Suprapubic skin (tissue), 4 donors: ENCODE results near the gene DAP. TPM values are rescaled to one million over a fixed set of nuclear protein-coding genes. Genes with fewer than 3 reads are reported as not detected.

Source experiments
- DNase-seq, 2 donors: peaks; one replicate each; pipeline ENCODE4 v3.0.0-alpha.2; 2019; ENCODE audit warnings: low spot score in 2 of 2
- H3K27ac ChIP-seq: fragments of 200-600 bp; sonication (generic); one replicate; pipeline ENCODE4 v1.5.1; 2019
- H3K27me3 ChIP-seq: fragments of 200-600 bp; sonication (generic); one replicate; pipeline ENCODE4 v1.5.1; 2019
- H3K36me3 ChIP-seq: fragments of 200-600 bp; sonication (generic); one replicate; pipeline ENCODE4 v1.5.1; 2019
- H3K4me1 ChIP-seq: fragments of 200-600 bp; sonication (generic); one replicate; pipeline ENCODE4 v1.5.1; 2019
- H3K4me3 ChIP-seq: fragments of 200-600 bp; sonication (generic); one replicate; pipeline ENCODE4 v1.5.1; 2019; ENCODE audit warnings: mild to moderate bottlenecking
- H3K9me3 ChIP-seq: fragments of 200-600 bp; sonication (generic); one replicate; pipeline ENCODE4 v1.5.1; 2019
- EP300 ChIP-seq: sonication (generic); formaldehyde crosslinking; IDR thresholded peaks from one replicate; pipeline ENCODE4 v1.6.1; 2017; ENCODE audit warnings: antibody characterized with exemption
- POLR2A ChIP-seq, 2 donors: fragments of 450-650 bp; IDR thresholded peaks; one replicate each; pipeline ENCODE4 v1.6.1; 2017; ENCODE audit warnings: antibody characterized with exemption in 2 of 2, mild to moderate bottlenecking in 2 of 2, moderate library complexity in 2 of 2
- POLR2AphosphoS5 ChIP-seq, 3 donors: sonication (generic); formaldehyde crosslinking; IDR thresholded peaks; one replicate each; pipeline ENCODE4 v1.6.1; 2017; ENCODE audit warnings: antibody characterized with exemption in 3 of 3
- WGBS: methylation state at CpG from one replicate; pipeline ENCODE4 v1.1.5; 2018; 5-methylcytosine and 5-hydroxymethylcytosine counted together
- total RNA-seq, 4 donors: library from RNA; depleted of rRNA; stranded (reverse); fragments of >200 nt; gene quantifications; one replicate each; pipeline ENCODE4 v1.1.0, GENCODE V29; 2016
- TF ChIP-seq, protein P1 (sequence below), 2 donors: fragments of 200-600 bp in 1 of 2; fragments of 450-650 bp in 1 of 2; sonication (generic) in 1 of 2; IDR thresholded peaks; one replicate each; pipeline ENCODE4 v1.5.1; 2016 to 2019; ENCODE audit warnings: antibody characterized with exemption in 2 of 2, mild to moderate bottlenecking in 1 of 2, moderate library complexity in 1 of 2

DAP gene
- total RNA-seq, 4 donors from 2014 or later: 37.8 to 71.7 (median 56.4) TPM

DNA sequence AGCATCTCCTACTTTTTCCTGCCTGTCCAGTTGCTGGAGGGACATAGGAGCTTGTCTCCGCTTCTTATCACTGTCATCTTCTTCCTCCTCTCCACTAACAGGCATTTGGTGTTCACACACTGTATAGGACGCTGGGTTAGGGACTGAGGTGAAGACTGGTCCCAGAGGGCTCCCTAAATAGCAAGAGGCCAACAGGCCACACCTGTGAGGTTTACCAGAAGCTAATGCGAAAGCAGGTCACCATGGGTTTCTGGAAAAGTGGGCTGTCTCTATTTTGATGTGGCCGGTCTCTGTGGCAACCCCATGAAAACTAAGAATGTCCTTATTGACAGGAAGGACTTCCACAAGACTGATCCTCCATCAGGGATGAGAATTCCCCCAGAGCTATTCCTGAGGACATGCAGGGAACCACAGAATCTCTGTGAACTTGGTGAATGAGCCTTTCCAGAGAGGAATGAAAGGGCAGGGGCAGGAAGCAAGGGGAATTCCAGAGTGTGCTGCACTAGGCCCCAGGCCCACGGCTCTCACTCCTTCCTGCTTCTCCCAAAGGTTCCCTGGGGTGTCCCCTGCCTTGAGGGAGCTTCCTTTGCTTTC is 61.7 kb downstream of the DAP start:
- Histone ChIP-seq H3K9me3 (no peaks in the 10 kb centered on the region), H3K4me1 (peaks cover 27% of the 10 kb centered on the region), H3K27ac (no peak overlapping the region), H3K27me3 (no peaks in the 10 kb centered on the region), H3K36me3 (peaks cover 7% of the 10 kb centered on the region), H3K4me3 (no peak overlapping the region)
- TF ChIP-seq POLR2A (IDR thresholded peaks at IDR 0.05): no peak
- no peak for TF ChIP-seq EP300
- TF ChIP-seq POLR2AphosphoS5 (IDR thresholded peaks at IDR 0.05): no peak
- TF ChIP-seq, protein P1, sequence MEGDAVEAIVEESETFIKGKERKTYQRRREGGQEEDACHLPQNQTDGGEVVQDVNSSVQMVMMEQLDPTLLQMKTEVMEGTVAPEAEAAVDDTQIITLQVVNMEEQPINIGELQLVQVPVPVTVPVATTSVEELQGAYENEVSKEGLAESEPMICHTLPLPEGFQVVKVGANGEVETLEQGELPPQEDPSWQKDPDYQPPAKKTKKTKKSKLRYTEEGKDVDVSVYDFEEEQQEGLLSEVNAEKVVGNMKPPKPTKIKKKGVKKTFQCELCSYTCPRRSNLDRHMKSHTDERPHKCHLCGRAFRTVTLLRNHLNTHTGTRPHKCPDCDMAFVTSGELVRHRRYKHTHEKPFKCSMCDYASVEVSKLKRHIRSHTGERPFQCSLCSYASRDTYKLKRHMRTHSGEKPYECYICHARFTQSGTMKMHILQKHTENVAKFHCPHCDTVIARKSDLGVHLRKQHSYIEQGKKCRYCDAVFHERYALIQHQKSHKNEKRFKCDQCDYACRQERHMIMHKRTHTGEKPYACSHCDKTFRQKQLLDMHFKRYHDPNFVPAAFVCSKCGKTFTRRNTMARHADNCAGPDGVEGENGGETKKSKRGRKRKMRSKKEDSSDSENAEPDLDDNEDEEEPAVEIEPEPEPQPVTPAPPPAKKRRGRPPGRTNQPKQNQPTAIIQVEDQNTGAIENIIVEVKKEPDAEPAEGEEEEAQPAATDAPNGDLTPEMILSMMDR (IDR thresholded peaks at IDR 0.05): no peak
- DNase-seq: no peak
- 99% methylated on average over 5 of the region's 5 CpGs for WGBS

DNA sequence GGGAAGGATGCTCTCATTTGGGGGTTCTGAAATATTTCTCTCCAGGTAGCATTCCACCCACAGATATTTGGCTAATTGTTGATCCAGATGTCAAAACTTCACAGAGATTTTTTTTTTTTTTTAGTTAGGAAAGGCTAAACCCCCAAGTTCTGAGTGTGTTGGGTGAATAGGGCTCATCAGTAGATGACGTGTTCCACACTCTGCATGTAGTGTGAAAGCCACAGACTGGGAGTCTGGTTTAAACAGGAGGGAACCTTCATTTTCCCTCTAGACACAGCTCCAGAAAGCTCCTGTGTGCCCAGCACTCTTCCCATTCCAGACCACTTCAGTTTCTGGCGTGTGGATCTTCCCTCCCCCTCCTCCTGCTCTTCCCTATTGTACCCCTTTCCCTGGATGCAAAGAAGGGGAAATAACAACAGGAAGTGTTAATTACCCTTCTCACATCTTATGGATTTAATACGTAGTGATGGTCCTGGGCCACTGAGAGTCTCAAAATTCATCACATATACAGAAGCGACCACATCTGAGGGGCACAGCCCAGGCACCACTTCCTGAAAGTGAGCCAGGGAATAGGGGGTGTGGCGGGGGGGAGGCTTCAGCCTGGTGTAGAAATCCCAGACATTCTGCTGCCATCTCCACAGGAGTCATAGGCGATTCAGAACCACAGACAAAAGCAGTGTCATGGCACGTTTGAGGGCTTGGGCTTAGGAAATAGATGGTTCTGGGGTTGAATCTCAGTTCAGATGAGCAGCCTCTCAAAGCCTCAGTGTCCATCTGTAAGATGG is 65.1 kb downstream of the DAP start:
- TF ChIP-seq POLR2A (IDR thresholded peaks at IDR 0.05) (no peak), EP300 (no peak), POLR2AphosphoS5 (IDR thresholded peaks at IDR 0.05) (no peak)
- TF ChIP-seq, protein P1 (IDR thresholded peaks at IDR 0.05): no peak
- no peaks in the 10 kb centered on the region for H3K27me3 ChIP-seq
- H3K27ac ChIP-seq: no peak overlapping the region
- H3K36me3 ChIP-seq: peaks cover 7% of the 10 kb centered on the region
- H3K4me3 ChIP-seq: no peak overlapping the region
- WGBS: 81% methylated on average over 7 of the region's 7 CpGs
- no peaks in the 10 kb centered on the region for H3K4me1 ChIP-seq
- no peaks in the 10 kb centered on the region for H3K9me3 ChIP-seq
- no peak for DNase-seq

DNA sequence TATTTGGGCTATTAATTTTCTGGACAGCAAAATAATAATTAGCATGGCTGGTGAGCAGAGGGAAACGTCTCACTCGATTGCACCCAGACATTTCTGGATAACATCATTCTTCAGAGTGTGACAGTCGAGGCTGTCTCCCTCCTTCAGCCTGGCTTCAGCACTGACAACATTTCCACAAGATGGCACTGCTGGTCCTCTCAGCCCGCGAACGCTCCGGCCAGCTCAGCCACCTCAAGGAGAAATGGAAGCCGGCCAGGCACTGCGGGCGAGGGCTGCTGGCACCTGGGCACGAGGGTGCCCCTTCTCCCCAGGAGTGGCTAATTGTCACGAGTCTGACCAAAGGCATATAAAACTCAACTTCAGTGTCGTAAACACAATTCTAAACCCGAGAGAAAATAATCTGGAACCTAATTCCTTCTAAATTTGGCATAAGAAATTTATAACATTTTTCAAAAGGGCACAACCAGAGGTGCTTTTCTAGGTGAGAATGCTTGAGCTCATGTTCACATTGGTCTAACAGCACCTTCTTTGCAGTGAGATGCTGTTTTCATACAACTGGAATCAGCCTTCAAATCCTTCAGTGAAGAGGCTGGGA is 65.9 kb downstream of the DAP start:
- peaks cover 4% of the 10 kb centered on the region for H3K36me3 ChIP-seq
- TF ChIP-seq, protein P1 (IDR thresholded peaks at IDR 0.05): peak; percentile 58 to 62
- TF ChIP-seq POLR2AphosphoS5 (IDR thresholded peaks at IDR 0.05): no peak
- no peak overlapping the region for H3K4me3 ChIP-seq
- H3K27me3 ChIP-seq: no peaks in the 10 kb centered on the region
- no peak overlapping the region for H3K27ac ChIP-seq
- DNase-seq: no peak
- WGBS: 23% methylated on average over 6 of the region's 14 CpGs
- no peaks in the 10 kb centered on the region for H3K9me3 ChIP-seq
- H3K4me1 ChIP-seq: no peaks in the 10 kb centered on the region

DNA sequence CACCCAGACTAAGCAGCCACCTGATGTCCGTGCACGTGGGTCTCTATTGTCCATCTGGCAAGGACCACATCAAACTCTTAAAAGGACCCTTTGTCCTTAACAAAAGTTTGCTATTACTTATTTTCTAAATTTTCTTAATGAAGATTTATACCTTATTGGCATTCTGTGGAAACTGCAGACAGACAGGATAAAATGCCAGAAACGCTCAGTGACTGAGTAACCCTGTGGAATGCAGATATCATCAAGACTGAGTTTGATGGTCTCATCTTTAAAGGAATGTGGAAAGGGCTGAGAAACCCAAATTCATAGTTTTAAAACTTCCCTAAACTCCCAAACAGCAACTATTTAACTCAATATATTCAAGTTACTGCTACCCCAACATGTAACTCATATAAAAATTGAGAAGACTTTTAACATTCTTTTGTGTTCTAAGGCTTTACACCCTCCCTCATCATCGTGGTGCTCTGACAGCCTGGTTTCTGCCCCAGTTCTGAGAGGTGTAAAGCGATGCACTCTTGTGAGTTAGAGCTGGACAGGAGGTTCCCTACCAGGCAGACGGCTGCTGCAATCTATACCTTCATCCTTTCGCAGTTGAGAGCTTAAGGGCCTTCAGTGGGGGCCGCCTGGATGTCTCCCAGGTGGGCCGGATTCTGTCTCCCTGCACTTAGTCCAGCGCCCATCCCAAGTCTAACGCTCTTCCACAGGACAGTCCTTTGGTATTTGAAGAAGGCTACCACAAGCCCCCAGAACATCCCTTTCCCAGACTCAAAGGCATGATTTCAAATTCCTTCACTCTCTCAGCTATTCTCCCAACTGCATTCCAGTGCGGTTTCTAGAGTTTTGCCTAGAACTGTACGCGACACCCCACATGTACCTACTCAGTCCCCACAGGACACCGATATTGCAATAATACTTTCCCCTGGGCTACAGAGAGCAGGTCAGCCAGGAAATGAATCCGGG is 68.9 kb downstream of the DAP start:
- Histone ChIP-seq H3K9me3 (no peaks in the 10 kb centered on the region), H3K4me1 (no peaks in the 10 kb centered on the region), H3K27ac (no peak overlapping the region), H3K27me3 (no peaks in the 10 kb centered on the region), H3K4me3 (no peak overlapping the region), H3K36me3 (peaks cover 3% of the 10 kb centered on the region)
- no peak for DNase-seq
- TF ChIP-seq POLR2A (IDR thresholded peaks at IDR 0.05): no peak
- TF ChIP-seq, protein P1 (IDR thresholded peaks at IDR 0.05): no peak
- WGBS: 84% methylated on average over 15 of the region's 16 CpGs
